Ureter (tissue), 1 donor: ENCODE measurements around the gene TRABD2B. TPM values are rescaled to one million over a fixed set of nuclear protein-coding genes. Genes with fewer than 3 reads are reported as not detected.
A peak's percentile ranks its signal among the peaks of the same experiment; 100 is the strongest.

ENCODE experiments used
- DNase-seq: peaks from one replicate; pipeline ENCODE4 v3.0.0-alpha.2; 2020; ENCODE audit warnings: low spot score
- total RNA-seq: library from RNA; stranded (reverse); gene quantifications from one replicate; pipeline ENCODE4 v1.2.4, GENCODE V29; 2023
- donor health status: DM: yes; HTN: yes; CAD: no.

The TRABD2B gene
- total RNA-seq, 1 donor from 2014 or later: 4.6 TPM

GRCh38 chr1:47936916-47937551, 60.2 kb downstream of the TRABD2B start:
- no peak for DNase-seq

GRCh38 chr1:47935856-47936255, 61.3 kb downstream of the TRABD2B start:
- no peak for DNase-seq

GRCh38 chr1:47935163-47935562, 62.0 kb downstream of the TRABD2B start:
- no peak for DNase-seq

GRCh38 chr1:47934243-47934805, 62.9 kb downstream of the TRABD2B start:
- DNase-seq: peak; percentile 78

DNA sequence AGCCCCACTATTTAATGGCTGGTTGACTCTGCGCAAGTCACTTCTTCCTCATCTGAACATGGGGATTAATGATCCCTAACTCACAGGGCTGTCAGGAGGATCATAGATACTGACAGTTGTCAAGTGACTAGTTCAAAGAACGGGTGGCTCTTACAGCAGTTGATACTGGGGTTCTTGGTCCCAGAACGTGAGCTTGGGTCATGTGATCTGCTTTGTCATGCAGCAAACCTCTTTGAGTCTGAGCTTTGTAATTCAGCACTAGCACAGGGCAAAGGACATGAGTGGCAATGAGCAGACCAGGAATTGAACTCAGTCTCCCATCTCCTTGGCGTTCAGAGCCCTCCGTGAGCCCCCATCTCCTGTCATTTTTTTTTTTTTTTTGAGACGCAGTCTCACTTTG, 64.4 kb downstream of the TRABD2B start:
- DNase-seq: no peak

GRCh38 chr1:47931395-47931794, 65.8 kb downstream of the TRABD2B start:
- DNase-seq: no peak

DNA sequence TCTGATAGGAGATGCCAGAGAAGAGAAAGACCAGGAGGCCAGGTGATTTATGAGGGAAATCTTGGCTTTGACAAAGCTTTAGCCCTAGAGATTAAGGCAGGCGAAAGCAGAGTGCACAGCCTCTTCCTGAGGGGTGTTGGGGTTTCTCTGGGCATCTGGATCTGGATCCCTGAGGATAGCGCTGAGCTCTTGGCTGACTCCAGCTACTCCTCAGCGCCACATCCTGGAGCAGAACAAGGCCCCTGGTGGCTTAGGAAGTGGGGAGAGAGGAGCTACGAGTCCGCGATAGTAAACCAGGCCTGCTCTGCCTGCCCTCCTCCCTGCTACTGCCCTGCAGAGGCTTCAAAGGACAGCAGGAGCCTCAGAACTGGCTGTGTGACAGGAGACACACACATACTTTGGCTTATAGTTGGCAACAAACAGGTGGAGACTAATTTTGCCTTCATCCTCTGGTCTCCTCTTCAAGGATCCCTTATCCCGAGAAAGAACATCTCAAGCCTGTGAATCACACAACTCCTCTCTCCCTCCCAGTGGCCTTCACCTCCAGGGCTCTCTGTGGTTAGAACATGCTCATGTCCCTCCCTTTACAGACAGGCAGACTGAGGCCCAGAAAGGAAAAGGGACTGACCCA, 66.9 kb downstream of the TRABD2B start:
- DNase-seq: no peak

- no peak for DNase-seq
Measured at GRCh38 chr1:47927165-47927564, 70.0 kb downstream of the TRABD2B start.

DNA sequence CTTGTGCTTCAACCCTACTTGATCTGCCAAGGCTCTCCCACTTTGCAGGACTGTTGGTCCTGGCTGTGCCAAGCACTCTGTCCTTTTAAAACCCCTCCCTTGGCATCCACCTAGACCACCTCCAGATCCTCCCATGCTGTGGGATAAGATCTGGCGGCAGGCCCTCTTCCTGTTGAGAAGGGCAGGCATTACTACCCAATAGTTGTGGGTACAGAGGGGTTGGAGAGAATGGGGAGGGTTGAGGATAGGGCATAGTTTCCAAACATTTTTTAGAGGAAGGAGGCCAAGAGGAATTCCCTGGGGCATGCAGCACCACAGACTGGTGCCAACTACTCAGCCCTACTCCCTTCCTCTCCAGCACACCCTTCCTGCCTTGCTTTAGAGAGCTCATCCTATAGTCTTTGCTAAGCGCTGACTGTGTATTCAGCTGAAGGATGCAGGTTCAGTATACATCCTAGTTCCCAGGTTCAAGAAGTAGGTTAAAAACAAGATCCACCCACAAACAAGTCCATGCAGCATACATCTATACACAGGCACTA, 70.7 kb downstream of the TRABD2B start:
- DNase-seq: no peak

GRCh38 chr1:47924270-47925048, 72.7 kb downstream of the TRABD2B start:
- DNase-seq: no peak

DNA sequence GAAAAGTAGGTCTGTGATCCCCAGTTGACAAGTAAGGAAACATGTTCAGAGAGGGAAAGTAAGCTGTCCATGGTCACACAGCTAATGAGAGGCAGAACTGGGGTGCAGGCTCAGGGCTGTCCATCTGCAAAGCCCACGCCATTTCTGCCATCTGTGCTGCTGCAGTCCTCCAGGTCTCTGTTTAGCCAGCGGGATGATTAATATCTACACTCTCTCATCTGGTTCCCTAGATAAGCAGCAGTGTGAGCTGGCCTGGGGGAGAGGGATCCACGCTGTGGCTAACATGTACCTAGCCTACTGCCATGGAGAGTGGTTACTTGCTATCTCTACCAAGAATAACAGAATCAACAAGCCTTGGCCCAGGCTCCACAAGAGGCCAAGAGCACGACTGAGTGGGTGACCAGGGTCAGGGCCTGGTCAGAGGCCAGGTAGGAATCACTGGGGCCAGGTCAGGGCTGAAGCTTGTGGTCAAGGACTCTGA, 75.2 kb downstream of the TRABD2B start:
- no peak for DNase-seq

- no peak for DNase-seq
Measured at GRCh38 chr1:47919113-47919833, 77.9 kb downstream of the TRABD2B start.

GRCh38 chr1:47918257-47918867, 78.8 kb downstream of the TRABD2B start:
- DNase-seq: peak; percentile 68

DNA sequence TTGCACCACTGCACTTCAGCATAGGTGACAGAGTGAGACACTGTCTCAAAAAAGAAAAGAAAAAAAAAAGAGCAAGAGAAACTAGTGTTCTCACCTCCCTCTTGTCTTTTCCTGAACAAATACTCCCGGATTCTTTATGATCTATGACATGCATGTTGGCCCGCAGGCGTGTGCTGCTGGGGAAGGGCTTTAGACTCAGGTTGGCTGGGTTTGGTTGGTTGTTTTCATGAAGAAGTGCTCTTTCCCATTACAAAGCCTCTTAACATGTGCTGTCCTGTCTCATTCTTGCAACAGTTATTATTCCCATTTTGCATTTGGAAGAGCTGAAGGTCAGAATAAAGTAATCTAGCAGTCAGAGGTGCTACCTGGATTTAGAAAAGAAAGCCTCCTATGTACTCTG, 79.5 kb downstream of the TRABD2B start:
- no peak for DNase-seq

DNA sequence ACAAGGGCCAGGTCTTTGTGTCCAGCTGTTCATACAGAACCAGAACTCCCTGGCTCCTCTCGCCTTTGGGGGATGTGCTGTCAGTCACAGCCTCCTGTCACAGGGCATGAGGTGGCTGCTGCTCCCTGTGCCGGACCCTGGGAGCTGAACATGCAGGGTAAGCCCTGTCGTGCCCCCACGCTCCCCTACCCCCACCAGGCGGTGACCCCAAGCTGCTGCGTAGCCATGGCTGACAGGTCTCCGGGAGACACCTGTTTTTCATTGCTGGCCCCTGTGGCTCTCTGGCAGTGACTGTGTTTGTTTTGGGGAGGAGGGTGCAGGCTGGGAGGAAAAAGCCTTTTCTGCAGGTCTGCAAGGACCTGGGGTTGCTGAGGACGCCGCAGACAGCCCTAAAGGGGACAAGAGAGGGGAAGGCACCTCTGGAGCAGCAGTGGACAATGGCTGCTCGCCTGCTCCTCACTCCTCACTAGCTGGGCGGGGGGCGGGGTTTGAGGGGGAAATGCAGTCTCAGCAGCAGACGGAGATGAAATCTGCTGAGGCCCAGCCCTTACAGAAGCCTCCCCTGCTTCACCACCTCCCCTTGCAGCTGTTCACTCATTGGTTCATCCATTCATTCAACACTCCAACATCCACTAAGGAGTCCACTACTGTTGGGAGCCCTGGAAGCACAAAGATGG, 81.4 kb downstream of the TRABD2B start:
- no peak for DNase-seq

DNA sequence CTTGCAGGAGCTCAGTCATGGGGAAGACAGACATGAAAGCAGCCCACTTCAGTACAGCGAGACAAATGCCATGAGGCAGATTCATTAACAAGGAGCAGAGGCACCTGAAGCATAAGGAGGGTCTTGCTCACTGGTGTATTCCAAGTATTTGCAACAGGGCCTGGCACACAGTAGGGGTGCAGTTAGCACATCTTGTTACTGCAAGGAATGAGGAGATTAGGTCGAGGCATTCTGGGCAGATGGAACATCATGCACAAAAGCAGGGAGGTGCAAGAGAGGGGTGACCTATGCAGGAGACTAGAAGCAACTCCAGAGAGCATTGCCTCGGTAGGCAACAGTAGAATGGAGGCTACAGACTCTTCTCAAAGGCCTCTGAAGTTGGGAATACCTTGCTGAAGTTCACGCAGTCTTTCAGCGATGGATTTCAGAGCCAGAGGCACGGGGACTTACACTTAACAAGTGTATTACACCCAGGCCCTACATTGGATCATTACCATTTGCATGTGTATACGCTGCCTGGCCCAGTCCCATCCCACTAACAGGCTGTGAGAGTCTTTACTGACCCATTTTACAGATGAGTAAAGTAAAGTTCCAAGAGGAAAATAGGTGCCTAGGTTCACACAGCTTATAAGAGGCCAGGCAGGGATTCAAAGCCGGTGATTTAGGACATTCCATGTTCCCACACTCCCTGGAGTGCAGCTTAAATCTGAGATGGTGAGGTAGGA, 82.1 kb downstream of the TRABD2B start:
- DNase-seq: no peak

GRCh38 chr1:47914218-47914938, 82.8 kb downstream of the TRABD2B start:
- no peak for DNase-seq

DNA sequence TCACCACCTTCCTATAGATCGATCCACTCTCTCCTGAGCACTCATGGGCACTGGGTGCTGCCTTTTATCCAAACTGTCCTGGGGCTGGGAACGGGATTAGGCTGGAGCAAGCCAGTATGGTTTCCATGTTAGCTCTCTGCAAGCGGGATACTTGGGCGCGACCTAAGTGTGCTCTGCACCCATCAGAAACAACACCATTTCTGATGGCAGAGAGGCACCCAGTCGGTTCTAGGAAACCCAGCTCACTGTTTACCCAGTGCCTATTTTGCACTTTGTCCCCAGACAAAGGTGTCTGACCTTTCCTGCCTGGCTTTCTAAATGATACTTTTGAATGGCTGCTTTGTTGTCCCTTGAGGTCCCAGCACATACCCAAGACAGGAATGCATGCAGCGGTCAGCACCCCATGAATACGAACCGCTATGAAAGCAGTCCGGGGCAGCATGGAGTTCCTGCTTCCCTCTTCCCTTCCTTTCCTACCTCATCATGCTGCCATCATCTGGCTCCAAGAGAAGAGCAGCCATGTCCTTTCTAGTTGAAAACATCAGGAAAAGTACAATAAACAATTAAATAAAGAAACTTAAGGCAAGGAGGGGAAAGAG, 83.9 kb downstream of the TRABD2B start:
- DNase-seq: no peak

- DNase-seq: no peak
Measured at GRCh38 chr1:47912756-47913155, 84.4 kb downstream of the TRABD2B start.
